Retinal pigment epithelial cell (primary cell): ENCODE data around the gene ISG20.
A peak's percentile ranks its signal among the peaks of the same experiment; 100 is the strongest.

ENCODE experiments used
- DNase-seq: peaks from one replicate; pipeline ENCODE4 v3.0.0-alpha.2; 2010; ENCODE audit warnings: low read depth
- H3K4me3 ChIP-seq: 2 replicates; pipeline ENCODE4 v1.5.1; 2011; ENCODE audit warnings: mild to moderate bottlenecking, low read length, control low read depth, moderate library complexity
- CTCF ChIP-seq: conservative IDR thresholded peaks from 2 replicates; pipeline ENCODE4 v1.5.1; 2011; ENCODE audit warnings: low read depth, low read length, control low read depth, inconsistent platforms

The ISG20 gene

GRCh38 chr15:88619796-88620195 lies 19.0 kb upstream of the ISG20 start:
- no peak for DNase-seq
- no peak for TF ChIP-seq CTCF
- no peak overlapping the region for H3K4me3 ChIP-seq

GRCh38 chr15:88620995-88621772 lies 17.6 kb upstream of the ISG20 start, which contains the start of gene AEN:
Gene AEN, plus strand, starts transcription at chr15:88621340. Its CDS starts 4,870 bp downstream, at chr15:88626210.
- DNase-seq, result peak; percentile 77
- H3K4me3 ChIP-seq, result peak within 1 kb of the TSS; percentile 93

GRCh38 chr15:88621789-88622604 lies 16.8 kb upstream of the ISG20 start:
- DNase-seq, result no peak
- no peak for TF ChIP-seq CTCF
- peak overlapping the region; percentile 93 for H3K4me3 ChIP-seq

More at GRCh38 chr15:88620995-88621772, 17.6 kb upstream of the ISG20 start, which contains the start of gene AEN:
- TF ChIP-seq CTCF, result no peak

- no peak for TF ChIP-seq CTCF
- peak overlapping the region; percentile 93 for H3K4me3 ChIP-seq
- no peak for DNase-seq
Measured at GRCh38 chr15:88622605-88622975, 16.2 kb upstream of the ISG20 start.

- TF ChIP-seq CTCF, result no peak
- no peak for DNase-seq
- H3K4me3 ChIP-seq, result peak overlapping the region; percentile 93
Measured at GRCh38 chr15:88623061-88623460, 15.8 kb upstream of the ISG20 start.

- TF ChIP-seq CTCF, result no peak
- H3K4me3 ChIP-seq, result no peak overlapping the region
- DNase-seq, result no peak
Measured at GRCh38 chr15:88623632-88624031, 15.2 kb upstream of the ISG20 start.
